H1 (cell line): ENCODE measurements around the gene L1TD1. TPM values are rescaled to one million over a fixed set of nuclear protein-coding genes. Genes with fewer than 3 reads are reported as not detected.

Experiments used
- ATF3 ChIP-seq: IDR thresholded peaks from 2 replicates; pipeline ENCODE4 v1.6.1; 2011; ENCODE audit warnings: low read depth, mild to moderate bottlenecking, low read length; ENCODE audit not compliant: insufficient read depth
- BACH1 ChIP-seq: IDR thresholded peaks from 2 replicates; pipeline ENCODE4 v1.6.1; 2012; ENCODE audit warnings: low read length, improper control_type of control experiment
- CTBP2 ChIP-seq: IDR thresholded peaks from 2 replicates; pipeline ENCODE4 v1.7.0; 2011; ENCODE audit warnings: borderline replicate concordance, mild to moderate bottlenecking, moderate library complexity, mixed read lengths, low read length; ENCODE audit not compliant: insufficient read depth, insufficient read length
- CTCF ChIP-seq, 3 experiments: IDR thresholded peaks; 1 replicate in 2 of 3; 2 replicates in 1 of 3; pipeline versions ENCODE4 v1.5.1 to v1.6.1; 2011; ENCODE audit warnings: low read length in 3 of 3, mild to moderate bottlenecking in 3 of 3, inconsistent platforms in 2 of 3, low read depth in 1 of 3, moderate library complexity in 1 of 3; ENCODE audit not compliant: insufficient read depth in 1 of 3; ENCODE audit errors: control extremely low read depth in 1 of 3
- EP300 ChIP-seq, 2 experiments: IDR thresholded peaks; 1 replicate in 1 of 2; 2 replicates in 1 of 2; pipeline ENCODE4 v1.6.1; 2011 to 2012; ENCODE audit warnings: low read depth in 2 of 2, low read length in 2 of 2, mild to moderate bottlenecking in 2 of 2, borderline replicate concordance in 1 of 2, inconsistent platforms in 1 of 2, moderate library complexity in 1 of 2
- HDAC2 ChIP-seq, 2 experiments: fragments of 300-600 bp in 1 of 2; sonication (generic) in 1 of 2; IDR thresholded peaks; 2 replicates each; pipeline ENCODE4 v1.6.1; 2011 to 2012; ENCODE audit warnings: low read depth in 2 of 2, low read length in 2 of 2, mild to moderate bottlenecking in 2 of 2, moderate library complexity in 2 of 2, borderline replicate concordance in 1 of 2, inconsistent platforms in 1 of 2
- HDAC6 ChIP-seq: IDR thresholded peaks from one replicate; pipeline ENCODE4 v1.7.1; 2012; ENCODE audit warnings: low read depth, mild to moderate bottlenecking, inconsistent platforms, low read length, moderate library complexity
- JUND ChIP-seq: IDR thresholded peaks from 2 replicates; pipeline ENCODE4 v1.6.1; 2011; ENCODE audit warnings: mild to moderate bottlenecking, improper control_type of control experiment, low read length
- POLR2AphosphoS5 ChIP-seq: IDR thresholded peaks from 2 replicates; pipeline ENCODE4 v1.6.1; 2011; ENCODE audit warnings: low read depth, low read length
- POU5F1 ChIP-seq: IDR thresholded peaks from 2 replicates; pipeline ENCODE4 v1.6.1; 2011; ENCODE audit warnings: low read depth, mild to moderate bottlenecking, low read length, moderate library complexity
- SP4 ChIP-seq: IDR thresholded peaks from 2 replicates; pipeline ENCODE4 v1.6.1; 2012; ENCODE audit warnings: low read length, inconsistent platforms
- TAF1 ChIP-seq: IDR thresholded peaks from 2 replicates; pipeline ENCODE4 v1.6.1; 2011; ENCODE audit warnings: mild to moderate bottlenecking, low read depth, low read length
- polyA plus RNA-seq, 7 experiments: library from polyadenylated mRNA; depleted of rRNA in 3 of 7; stranded (reverse) in 5 of 7; unstranded in 2 of 7; fragments of >200 nt in 5 of 7; fragments of 200-250 nt in 2 of 7; gene quantifications; 1 replicate in 5 of 7; 2 replicates in 1 of 7; 4 replicates in 1 of 7; pipeline versions ENCODE4 v1.2.1 to v1.2.3, GENCODE V29; 2011 to 2013; ENCODE audit warnings: missing spikeins in 2 of 7, mixed read lengths in 2 of 7
- total RNA-seq: library from RNA; stranded (reverse); fragmentation: NEBNext Ultra II Directional; extraction: Animal tissue kit (Norgen Biotek cat#: 25700); gene quantifications from 2 replicates; pipeline ENCODE4 v1.2.1, GENCODE V29; 2021

L1TD1 gene
- total and polyA plus RNA-seq, 2 of the 8 experiments (the other 6 are each of a cell fraction or from before 2014, with no cell fraction given): 35.3 to 441 TPM

- TF ChIP-seq HDAC2 (IDR thresholded peaks at IDR 0.05; ENCODE audit: borderline replicate concordance in 1 of 2, low read depth in 2 of 2, low read length in 2 of 2) (no peak), HDAC6 (no peak), POU5F1 (no peak), TAF1 (no peak), ATF3 (no peak), JUND (no peak), SP4 (no peak), EP300 (IDR thresholded peaks at IDR 0.05; ENCODE audit: borderline replicate concordance in 1 of 2, low read depth in 2 of 2, low read length in 2 of 2) (no peak), CTBP2 (no peak), CTCF (IDR thresholded peaks at IDR 0.05; ENCODE audit: control extremely low read depth in 1 of 3, insufficient read depth in 1 of 3, low read depth in 1 of 3, low read length in 3 of 3) (no peak), BACH1 (no peak), POLR2AphosphoS5 (no peak)
Observed at GRCh38 chr1:62180639-62181038, 14.0 kb upstream of the L1TD1 start (continued).
